ENCODE measurements around the gene SHROOM1. TPM values are rescaled to one million over a fixed set of nuclear protein-coding genes. Genes with fewer than 3 reads are reported as not detected.

The SHROOM1 gene
- total RNA-seq, 2 donors from 2014 or later, result 6.6 to 14.4 TPM

DNA sequence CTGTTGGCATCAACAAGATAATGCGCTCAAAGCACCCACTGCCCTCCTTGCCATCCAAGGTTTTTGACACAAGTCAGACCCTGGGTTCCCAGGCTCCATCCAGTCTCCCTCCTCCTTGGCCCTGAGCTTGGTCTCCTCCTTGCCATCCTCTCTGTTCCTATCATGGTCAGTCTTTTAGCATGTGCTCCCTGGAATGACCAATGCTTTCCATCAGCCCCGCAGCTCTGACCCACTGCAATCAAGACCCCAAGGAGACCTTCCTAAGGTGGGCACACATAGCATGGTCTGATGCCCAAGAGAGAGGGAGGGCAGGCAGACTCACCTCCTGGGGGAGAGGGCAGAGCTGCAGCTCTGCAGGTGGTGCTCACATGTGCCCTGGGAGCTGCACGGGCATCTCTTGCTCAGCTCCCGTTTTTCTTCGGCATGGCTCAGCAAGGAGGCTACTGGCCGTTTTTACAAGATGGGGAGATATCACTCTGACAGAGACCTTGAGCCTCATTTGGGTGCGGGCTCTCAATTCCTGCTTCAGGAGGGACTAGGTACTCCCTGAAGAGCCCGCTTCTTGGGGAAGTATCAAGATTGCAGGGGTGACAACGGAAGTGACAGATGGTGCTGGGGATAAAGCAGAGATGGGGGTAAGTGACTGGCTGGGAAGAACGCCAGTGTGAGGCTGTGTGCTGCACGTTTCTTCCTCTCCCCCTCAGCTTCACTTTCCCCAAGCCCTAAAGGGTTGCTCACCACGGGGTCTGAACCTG, 56.7 kb downstream of the SHROOM1 start:
- no peaks in the 10 kb centered on the region for H3K9me3 ChIP-seq (ENCODE audit: control insufficient read depth, low read length)
- Mint-ChIP-seq H3K27me3 (ENCODE audit: insufficient read depth) (peaks cover 28% of the 10 kb centered on the region), H3K36me3 (ENCODE audit: low read depth) (no peaks in the 10 kb centered on the region), H3K4me1 (peaks cover 9% of the 10 kb centered on the region), H3K27ac (no peak overlapping the region), H3K9me3 (no peaks in the 10 kb centered on the region), H3K4me3 (no peak overlapping the region)
- peaks cover 6% of the 10 kb centered on the region for H3K4me1 ChIP-seq (ENCODE audit: control insufficient read depth, insufficient read depth, low read length)
- peaks cover 20% of the 10 kb centered on the region for H3K27me3 ChIP-seq (ENCODE audit: control insufficient read depth, insufficient read depth, low read length, poor library complexity, severe bottlenecking)
- no peaks in the 10 kb centered on the region for H3K36me3 ChIP-seq (ENCODE audit: control insufficient read depth, insufficient read depth, low read length)
- no peak overlapping the region for H3K27ac ChIP-seq (ENCODE audit: low read depth, low read length)
- DNase-seq, result no peak
- TF ChIP-seq, protein P1, sequence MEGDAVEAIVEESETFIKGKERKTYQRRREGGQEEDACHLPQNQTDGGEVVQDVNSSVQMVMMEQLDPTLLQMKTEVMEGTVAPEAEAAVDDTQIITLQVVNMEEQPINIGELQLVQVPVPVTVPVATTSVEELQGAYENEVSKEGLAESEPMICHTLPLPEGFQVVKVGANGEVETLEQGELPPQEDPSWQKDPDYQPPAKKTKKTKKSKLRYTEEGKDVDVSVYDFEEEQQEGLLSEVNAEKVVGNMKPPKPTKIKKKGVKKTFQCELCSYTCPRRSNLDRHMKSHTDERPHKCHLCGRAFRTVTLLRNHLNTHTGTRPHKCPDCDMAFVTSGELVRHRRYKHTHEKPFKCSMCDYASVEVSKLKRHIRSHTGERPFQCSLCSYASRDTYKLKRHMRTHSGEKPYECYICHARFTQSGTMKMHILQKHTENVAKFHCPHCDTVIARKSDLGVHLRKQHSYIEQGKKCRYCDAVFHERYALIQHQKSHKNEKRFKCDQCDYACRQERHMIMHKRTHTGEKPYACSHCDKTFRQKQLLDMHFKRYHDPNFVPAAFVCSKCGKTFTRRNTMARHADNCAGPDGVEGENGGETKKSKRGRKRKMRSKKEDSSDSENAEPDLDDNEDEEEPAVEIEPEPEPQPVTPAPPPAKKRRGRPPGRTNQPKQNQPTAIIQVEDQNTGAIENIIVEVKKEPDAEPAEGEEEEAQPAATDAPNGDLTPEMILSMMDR (conservative IDR thresholded peaks at IDR 0.05), result no peak
- WGBS, 2 experiments (ENCODE audit: insufficient coverage in 1 of 2, insufficient read length in 1 of 2), result 91 to 93% methylated on average over 11 to 12 of the region's 12 CpGs
- no peak overlapping the region for H3K9ac ChIP-seq (ENCODE audit: extremely low read depth, low read length, poor library complexity, severe bottlenecking)
- no peak overlapping the region for H3K4me3 ChIP-seq (ENCODE audit: low read length)

DNA sequence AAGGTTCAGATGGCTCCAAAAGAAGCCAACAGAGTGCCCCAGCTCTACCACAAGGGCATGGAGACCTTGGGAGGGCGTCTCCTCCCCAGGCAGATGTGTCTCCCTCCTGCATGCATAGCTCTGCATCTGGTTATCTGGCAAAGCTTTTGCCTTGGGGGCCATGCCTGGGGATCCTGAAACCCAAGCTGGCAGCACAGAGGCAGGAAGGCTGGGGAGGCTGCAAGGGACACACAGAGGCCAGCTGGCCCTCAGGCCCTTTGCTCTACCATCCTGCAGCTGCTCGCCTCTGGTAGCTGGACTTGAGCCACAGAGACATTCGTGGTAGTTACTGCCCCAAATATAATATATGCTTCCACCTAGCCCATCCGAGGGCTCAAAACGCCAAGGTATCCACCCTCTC, 57.3 kb downstream of the SHROOM1 start:
- no peak for DNase-seq
- 91 to 100% methylated on average over 1 to 5 of the region's 5 CpGs for WGBS, 2 experiments (ENCODE audit: insufficient coverage in 1 of 2, insufficient read length in 1 of 2)
- Mint-ChIP-seq H3K4me3 (no peak overlapping the region), H3K36me3 (ENCODE audit: low read depth) (no peaks in the 10 kb centered on the region), H3K4me1 (peaks cover 9% of the 10 kb centered on the region), H3K9me3 (no peaks in the 10 kb centered on the region), H3K27me3 (ENCODE audit: insufficient read depth) (peaks cover 22% of the 10 kb centered on the region), H3K27ac (no peak overlapping the region)
- no peak overlapping the region for H3K9ac ChIP-seq (ENCODE audit: extremely low read depth, low read length, poor library complexity, severe bottlenecking)
- H3K27me3 ChIP-seq (ENCODE audit: control insufficient read depth, insufficient read depth, low read length, poor library complexity, severe bottlenecking), result peaks cover 13% of the 10 kb centered on the region
- no peaks in the 10 kb centered on the region for H3K36me3 ChIP-seq (ENCODE audit: control insufficient read depth, insufficient read depth, low read length)
- peaks cover 6% of the 10 kb centered on the region for H3K4me1 ChIP-seq (ENCODE audit: control insufficient read depth, insufficient read depth, low read length)
- H3K27ac ChIP-seq (ENCODE audit: low read depth, low read length), result no peak overlapping the region
- TF ChIP-seq, protein P1 (conservative IDR thresholded peaks at IDR 0.05), result no peak
- no peak overlapping the region for H3K4me3 ChIP-seq (ENCODE audit: low read length)
- H3K9me3 ChIP-seq (ENCODE audit: control insufficient read depth, low read length), result no peaks in the 10 kb centered on the region

DNA sequence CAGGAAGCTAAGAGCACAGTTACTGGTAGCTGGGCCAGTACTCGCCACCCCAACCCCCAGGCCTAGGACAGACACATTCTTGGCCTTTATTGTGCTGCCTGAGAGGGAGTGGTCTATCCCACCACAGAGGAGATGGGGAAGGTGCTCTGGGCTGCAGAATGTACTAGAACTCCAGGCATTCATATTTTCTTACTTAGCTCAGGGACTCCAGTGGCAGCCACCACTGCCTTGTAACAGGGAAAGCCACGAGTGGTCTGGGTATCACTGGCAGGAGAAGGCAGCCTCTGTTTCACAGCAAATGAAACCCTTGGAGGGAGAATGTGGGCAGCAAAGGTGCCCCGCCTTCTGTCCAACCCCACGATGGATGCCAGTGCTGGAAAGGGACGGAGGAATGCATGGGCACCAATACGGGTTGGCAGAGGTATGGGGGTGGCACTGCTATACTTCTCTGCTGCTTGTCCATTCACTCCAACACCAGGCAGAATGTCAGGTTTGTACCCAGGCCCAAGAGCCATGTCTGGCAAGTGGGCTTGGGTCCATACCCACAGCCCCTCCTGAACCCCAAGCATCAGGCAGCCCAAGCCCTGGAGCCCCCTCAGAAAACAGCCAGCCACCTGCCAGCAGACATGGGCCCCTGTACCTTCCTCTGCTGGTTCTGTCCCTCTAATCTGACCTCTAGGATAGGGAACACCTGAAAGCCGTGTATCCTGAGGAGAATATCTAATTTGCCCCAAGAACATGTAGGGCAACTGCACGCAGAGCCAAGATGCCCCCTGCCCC, 58.0 kb downstream of the SHROOM1 start:
- H3K27me3 Mint-ChIP-seq (ENCODE audit: insufficient read depth), result peaks cover 17% of the 10 kb centered on the region
- WGBS, 2 experiments (ENCODE audit: insufficient coverage in 1 of 2, insufficient read length in 1 of 2), result 90 to 93% methylated on average over 5 to 8 of the region's 8 CpGs
- Histone ChIP-seq H3K9me3 (ENCODE audit: control insufficient read depth, low read length) (no peaks in the 10 kb centered on the region), H3K27me3 (ENCODE audit: control insufficient read depth, insufficient read depth, low read length, poor library complexity, severe bottlenecking) (peaks cover 7% of the 10 kb centered on the region), H3K36me3 (ENCODE audit: control insufficient read depth, insufficient read depth, low read length) (no peaks in the 10 kb centered on the region), H3K4me1 (ENCODE audit: control insufficient read depth, insufficient read depth, low read length) (peaks cover 6% of the 10 kb centered on the region), H3K4me3 (ENCODE audit: low read length) (no peak overlapping the region), H3K27ac (ENCODE audit: low read depth, low read length) (no peak overlapping the region), H3K9ac (ENCODE audit: extremely low read depth, low read length, poor library complexity, severe bottlenecking) (no peak overlapping the region)
- no peak for DNase-seq
- no peak overlapping the region for H3K4me3 Mint-ChIP-seq
- H3K27ac Mint-ChIP-seq, result peak overlapping the region; percentile 72
- peaks cover 9% of the 10 kb centered on the region for H3K4me1 Mint-ChIP-seq
- TF ChIP-seq, protein P1 (conservative IDR thresholded peaks at IDR 0.05), result no peak
- H3K36me3 Mint-ChIP-seq (ENCODE audit: low read depth), result no peaks in the 10 kb centered on the region
- H3K9me3 Mint-ChIP-seq, result no peaks in the 10 kb centered on the region

Other genes starting within 250 kb of the SHROOM1 start
- not detected for gene IL13, start 172.5 kb downstream of the SHROOM1 start, total RNA-seq
- gene IL4, start 156.7 kb downstream of the SHROOM1 start, total RNA-seq, result not detected
- 10 to 100 TPM; 19.6 to 25.2 TPM for gene KIF3A, start 93.1 kb downstream of the SHROOM1 start, total RNA-seq
- 1 to 10 TPM; 1.2 to 1.3 TPM for gene CCNI2, start 83.2 kb downstream of the SHROOM1 start, total RNA-seq
- gene SEPTIN8, start 53.4 kb downstream of the SHROOM1 start, total RNA-seq, result 10 to 100 TPM; 49.0 to 56.7 TPM
- gene SOWAHA, start 17.3 kb downstream of the SHROOM1 start, total RNA-seq, result under 1 TPM in 1 of 2 donors, not detected in 1; 0.13 TPM
- gene GDF9, start 35.8 kb upstream of the SHROOM1 start, total RNA-seq, result under 1 TPM; 0.26 to 0.33 TPM
- 100 to 1,000 TPM; 261 to 286 TPM for gene UQCRQ, start 36.0 kb upstream of the SHROOM1 start, total RNA-seq
- gene LEAP2, start 43.0 kb upstream of the SHROOM1 start, total RNA-seq, result under 1 TPM; 0.92 to 0.95 TPM
- 100 to 1,000 TPM; 107 to 108 TPM for gene AFF4, start 133.0 kb upstream of the SHROOM1 start, total RNA-seq
- 10 to 100 TPM; 35.1 to 36.6 TPM for gene ZCCHC10, start 195.9 kb upstream of the SHROOM1 start, total RNA-seq
- 100 to 1,000 TPM; 245 to 287 TPM for gene HSPA4, start 221.4 kb upstream of the SHROOM1 start, total RNA-seq

All from endodermal cell (in vitro differentiated cells).